Spleen (tissue), 11 donors: Measurements from ENCODE around the gene EPHB1. TPM values are rescaled to one million over a fixed set of nuclear protein-coding genes. Genes with fewer than 3 reads are reported as not detected.

Experiments
- DNase-seq: peaks from one replicate; pipeline ENCODE4 v3.0.0-alpha.2; 2020
- H3K27ac ChIP-seq, 8 donors: fragments of 200-600 bp; sonication (generic) in 7 of 8; 1 replicate in 4 of 8; 2 replicates in 4 of 8; pipeline versions ENCODE4 v1.5.0 to v1.8.0; 2016 to 2021; ENCODE audit warnings: inconsistent platforms in 4 of 8, mild to moderate bottlenecking in 4 of 8, moderate library complexity in 1 of 8
- H3K27me3 ChIP-seq, 7 donors: fragments of 200-600 bp; sonication (generic) in 6 of 7; replicated peaks in 1 of 7; 1 replicate in 4 of 7; 2 replicates in 3 of 7; pipeline versions ENCODE4 v1.5.0 to v1.8.0; 2016 to 2021; ENCODE audit warnings: inconsistent platforms in 3 of 7, mild to moderate bottlenecking in 1 of 7
- H3K36me3 ChIP-seq, 6 donors: fragments of 200-600 bp; sonication (generic) in 5 of 6; 1 replicate in 4 of 6; 2 replicates in 2 of 6; pipeline versions ENCODE4 v1.5.0 to v1.8.0; 2016 to 2021; ENCODE audit warnings: inconsistent platforms in 2 of 6
- H3K4me1 ChIP-seq, 6 donors: fragments of 200-600 bp; sonication (generic) in 5 of 6; 1 replicate in 3 of 6; 2 replicates in 3 of 6; pipeline versions ENCODE4 v1.5.0 to v1.8.0; 2016 to 2021; ENCODE audit warnings: inconsistent platforms in 3 of 6
- H3K4me3 ChIP-seq, 8 donors: fragments of 200-600 bp; sonication (generic) in 7 of 8; 1 replicate in 4 of 8; 2 replicates in 4 of 8; pipeline versions ENCODE4 v1.5.0 to v1.8.0; 2016 to 2021; ENCODE audit warnings: inconsistent platforms in 4 of 8, mild to moderate bottlenecking in 4 of 8, moderate library complexity in 2 of 8
- H3K9me3 ChIP-seq, 8 donors: fragments of 200-600 bp; sonication (generic) in 7 of 8; 1 replicate in 4 of 8; 2 replicates in 4 of 8; pipeline versions ENCODE4 v1.5.0 to v1.8.0; 2016 to 2021; ENCODE audit warnings: inconsistent platforms in 4 of 8
- CTCF ChIP-seq, 11 experiments: fragments of 200-600 bp in 7 of 11; fragments of 450-650 bp in 4 of 11; sonication (generic) in 4 of 11; IDR thresholded peaks in 8 of 11; conservative IDR thresholded peaks in 3 of 11; 1 replicate in 7 of 11; 2 replicates in 4 of 11; pipeline versions ENCODE4 v1.4.0 to v1.8.0; 2016 to 2021; ENCODE audit warnings: antibody characterized with exemption in 11 of 11, inconsistent platforms in 4 of 11, mild to moderate bottlenecking in 1 of 11
- POLR2A ChIP-seq, 3 donors: fragments of 450-650 bp; IDR thresholded peaks; one replicate each; pipeline ENCODE4 v1.5.1; 2017; ENCODE audit warnings: antibody characterized with exemption in 3 of 3, mild to moderate bottlenecking in 1 of 3
- POLR2AphosphoS5 ChIP-seq, 3 donors: sonication (generic); formaldehyde crosslinking; IDR thresholded peaks; one replicate each; pipeline ENCODE4 v1.5.1; 2017; ENCODE audit warnings: antibody characterized with exemption in 3 of 3
- WGBS, 5 donors: extraction: QIAGEN DNeasy Blood & Tissue Kit in 3 of 5; methylation state at CpG; one replicate each; pipeline versions ENCODE4 v1.1.5 to v1.1.7; 2013 to 2018; 5-methylcytosine and 5-hydroxymethylcytosine counted together
- intact Hi-C: fragments of 100-400 bp; cut with DNase I; formaldehyde crosslinking; loops from one replicate; pipeline ENCODE4 v1.15.0; 2023; ENCODE audit warnings: low total_unique reads
- polyA plus RNA-seq, 3 donors: library from polyadenylated mRNA; stranded (reverse); fragments of 200-250 nt; gene quantifications; one replicate each; pipeline ENCODE4 v1.2.1, GENCODE V29; 2013
- small RNA-seq, 4 donors: library from RNA; depleted of rRNA; stranded (forward); fragments of <200 nt; gene quantifications; one replicate each; pipeline ENCODE3, GENCODE V24; 2016
- total RNA-seq, 7 donors: library from RNA; depleted of rRNA in 3 of 7; stranded (reverse); fragments of >200 nt in 3 of 7; fragmentation: NEBNext Ultra II Directional in 4 of 7; extraction: Animal tissue kit (Norgen Biotek cat#: 25700) in 4 of 7; gene quantifications; one replicate each; pipeline versions ENCODE4 v1.1.0 to v1.2.1, GENCODE V29; 2016 to 2021
- donor health status: healthy with polysubstance abuse.
- donor health status: DM: no; HTN: no; CAD: no; lungs with moderate emphysema.
- donor health status: DM: no; HTN: no; CAD: no.
- donor health status: Bipolar disorder and iron deficiency.
- donor health status: healthy.
- donor health status: DM: no; HTN: no; CAD: no.
- donor health status: DM: yes; HTN: yes; CAD: no.

The EPHB1 gene
- total and polyA plus RNA-seq, 10 donors, result 0.20 to 14.0 (median 3.0) TPM

GRCh38 chr3:135304378-135304777 is 509.3 kb downstream of the EPHB1 start:
- Histone ChIP-seq H3K4me1 (no peaks in the 10 kb centered on the region), H3K9me3 (peaks cover 0 to 14% (median 2%) of the 10 kb centered on the region in 8 donors), H3K36me3 (no peaks in the 10 kb centered on the region), H3K4me3 (no peak overlapping the region), H3K27ac (no peak overlapping the region), H3K27me3 (no peaks in the 10 kb centered on the region)
- intact Hi-C loops, result no loop called here
- no peak for DNase-seq
- 61 to 81% (median 68%) methylated on average over 1 of the region's 1 CpG for WGBS, 5 donors
- TF ChIP-seq POLR2A (IDR thresholded peaks at IDR 0.05) (no peak), CTCF (IDR thresholded peaks at IDR 0.05 in 8 of 11, conservative IDR thresholded peaks at IDR 0.05 in 3 of 11) (no peak), POLR2AphosphoS5 (IDR thresholded peaks at IDR 0.05) (no peak)

Small RNA genes lying within 50 kb of the gene (small RNA-seq; reads per million reads assigned to genes)
- gene RNA5SP141, result 5.0 to 23.5 (median 5.2) reads per million in 4 donors
- 0 reads per million in 4 donors for gene RNU6-1174P

Other genes starting within 250 kb of the EPHB1 start
- gene KY, start 144.2 kb upstream of the EPHB1 start, total RNA-seq, result under 1 TPM in 1 of 7 donors, not detected in 6; 0.17 TPM
- gene KY, start 144.2 kb upstream of the EPHB1 start, polyA plus RNA-seq, result not detected